AG04450 (cell line): ENCODE results near the gene FRAS1. TPM values are rescaled to one million over a fixed set of nuclear protein-coding genes. Genes with fewer than 3 reads are reported as not detected.
"Not testable (repeated sequence)": the region's sequence is repeated elsewhere in the genome, so short reads cannot be mapped to it uniquely, and the experiment has no call there.

Experiments
- CTCF ChIA-PET: fragments of 300-600, 350-600 bp; formaldehyde crosslinking; extraction: SDS; loops from one replicate; lab custom pipeline; 2022; ENCODE audit warnings: antibody characterized with exemption, inconsistent platforms; lab: Charles Lee
- POLR2A ChIA-PET: fragments of 350-600 bp; formaldehyde crosslinking; extraction: SDS; loops from one replicate; lab custom pipeline; 2021; ENCODE audit warnings: antibody characterized with exemption, inconsistent platforms; lab: Yijun Ruan, JAX
- DNase-seq: peaks from one replicate; pipeline ENCODE4 v3.0.0-alpha.2; 2011; ENCODE audit warnings: low read depth, low spot score
- H3K27ac ChIP-seq: one replicate; pipeline ENCODE4 v1.5.1; 2012; ENCODE audit warnings: low read depth, low read length, control low read depth
- H3K27me3 ChIP-seq: one replicate; pipeline ENCODE4 v1.6.0; 2012; ENCODE audit warnings: low read length; ENCODE audit not compliant: control insufficient read depth, insufficient read depth
- H3K4me3 ChIP-seq: 2 replicates; pipeline ENCODE4 v1.5.1; 2011; ENCODE audit warnings: mild to moderate bottlenecking, low read depth, low read length, control low read depth
- H3K9me3 ChIP-seq: 2 replicates; pipeline ENCODE4 v1.5.1; 2012; ENCODE audit warnings: low read length; ENCODE audit not compliant: control insufficient read depth, insufficient read depth
- CTCF ChIP-seq: IDR thresholded peaks from 2 replicates; pipeline ENCODE4 v1.5.1; 2011; ENCODE audit warnings: low read depth, low read length, control low read depth, inconsistent platforms
- polyA plus RNA-seq: library from polyadenylated mRNA; depleted of rRNA; stranded (reverse); fragments of >200 nt; gene quantifications from 2 replicates; pipeline ENCODE4 v1.2.3, GENCODE V29; 2011

Gene FRAS1
- polyA plus RNA-seq, 1 experiment, result 0.21 TPM

- no peak for TF ChIP-seq CTCF
- ChIA-PET POLR2A (no interaction called here), CTCF (interaction anchor here (1.0 kb wide), 1 partner anchor 12 kb away, joined by 3 read pairs; no protein-coding TSS in a partner anchor)
- Histone ChIP-seq H3K4me3 (no peak overlapping the region), H3K9me3 (no peaks in the 10 kb centered on the region), H3K27ac (no peak overlapping the region), H3K27me3 (peaks cover 3% of the 10 kb centered on the region)
- no peak for DNase-seq
These were observed 266.3 kb downstream of the FRAS1 start for GRCh38 chr4:78323439-78323838.

- H3K9me3 ChIP-seq, result no peaks in the 10 kb centered on the region
- CTCF ChIA-PET, result no interaction called here
- no peak for DNase-seq
- H3K27me3 ChIP-seq, result peaks cover 3% of the 10 kb centered on the region
- no peak overlapping the region for H3K27ac ChIP-seq
- no peak for TF ChIP-seq CTCF
- POLR2A ChIA-PET, result no interaction called here
- H3K4me3 ChIP-seq, result no peak overlapping the region
These were observed 267.5 kb downstream of the FRAS1 start for GRCh38 chr4:78324625-78325024.

GRCh38 chr4:78325271-78326157 lies 268.4 kb downstream of the FRAS1 start:
- Histone ChIP-seq H3K27me3 (no peaks in the 10 kb centered on the region), H3K9me3 (no peaks in the 10 kb centered on the region), H3K4me3 (no peak overlapping the region), H3K27ac (no peak overlapping the region)
- ChIA-PET POLR2A (no interaction called here), CTCF (no interaction called here)
- TF ChIP-seq CTCF, result no peak
- no peak for DNase-seq

- POLR2A ChIA-PET, CTCF ChIA-PET, DNase-seq, H3K27me3 ChIP-seq, H3K4me3 ChIP-seq, H3K9me3 ChIP-seq, H3K27ac ChIP-seq: not testable (repeated sequence)
These were observed 271.5 kb downstream of the FRAS1 start for GRCh38 chr4:78328591-78328990.

GRCh38 chr4:78331186-78331585 lies 274.1 kb downstream of the FRAS1 start:
- DNase-seq, result no peak
- H3K27me3 ChIP-seq, result no peaks in the 10 kb centered on the region
- ChIA-PET POLR2A (no interaction called here), CTCF (no interaction called here)
- no peak overlapping the region for H3K4me3 ChIP-seq
- TF ChIP-seq CTCF, result no peak
- no peaks in the 10 kb centered on the region for H3K9me3 ChIP-seq
- H3K27ac ChIP-seq, result no peak overlapping the region
